ENCODE measurements around the gene USP3. TPM values are rescaled to one million over a fixed set of nuclear protein-coding genes. Genes with fewer than 3 reads are reported as not detected.

USP3 gene
- total RNA-seq, 4 donors from 2014 or later, result 74.0 to 90.9 (median 75.5) TPM

DNA sequence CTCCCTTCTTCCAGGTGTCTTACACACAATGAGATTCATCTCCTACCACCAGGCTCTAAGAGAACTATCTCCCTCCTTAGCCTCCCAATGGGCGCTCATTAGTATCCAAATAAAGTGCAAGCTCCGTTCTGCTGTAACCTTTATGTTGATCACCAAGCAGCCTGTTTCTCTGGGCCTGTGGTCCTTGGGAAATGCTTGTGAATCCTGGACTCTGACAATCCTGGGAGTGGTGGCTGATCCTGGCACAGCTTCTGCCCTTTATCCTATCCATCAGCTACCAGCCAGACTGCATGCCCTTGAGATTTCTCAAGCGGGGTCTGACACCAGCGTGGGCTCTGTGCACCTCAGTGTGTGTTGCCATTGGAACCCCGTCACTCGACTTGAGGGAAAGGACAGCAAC lies 26.1 kb upstream of the USP3 start:
- TF ChIP-seq, protein P1, sequence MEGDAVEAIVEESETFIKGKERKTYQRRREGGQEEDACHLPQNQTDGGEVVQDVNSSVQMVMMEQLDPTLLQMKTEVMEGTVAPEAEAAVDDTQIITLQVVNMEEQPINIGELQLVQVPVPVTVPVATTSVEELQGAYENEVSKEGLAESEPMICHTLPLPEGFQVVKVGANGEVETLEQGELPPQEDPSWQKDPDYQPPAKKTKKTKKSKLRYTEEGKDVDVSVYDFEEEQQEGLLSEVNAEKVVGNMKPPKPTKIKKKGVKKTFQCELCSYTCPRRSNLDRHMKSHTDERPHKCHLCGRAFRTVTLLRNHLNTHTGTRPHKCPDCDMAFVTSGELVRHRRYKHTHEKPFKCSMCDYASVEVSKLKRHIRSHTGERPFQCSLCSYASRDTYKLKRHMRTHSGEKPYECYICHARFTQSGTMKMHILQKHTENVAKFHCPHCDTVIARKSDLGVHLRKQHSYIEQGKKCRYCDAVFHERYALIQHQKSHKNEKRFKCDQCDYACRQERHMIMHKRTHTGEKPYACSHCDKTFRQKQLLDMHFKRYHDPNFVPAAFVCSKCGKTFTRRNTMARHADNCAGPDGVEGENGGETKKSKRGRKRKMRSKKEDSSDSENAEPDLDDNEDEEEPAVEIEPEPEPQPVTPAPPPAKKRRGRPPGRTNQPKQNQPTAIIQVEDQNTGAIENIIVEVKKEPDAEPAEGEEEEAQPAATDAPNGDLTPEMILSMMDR (IDR thresholded peaks at IDR 0.05; ENCODE audit: low read depth), result no peak

DNA sequence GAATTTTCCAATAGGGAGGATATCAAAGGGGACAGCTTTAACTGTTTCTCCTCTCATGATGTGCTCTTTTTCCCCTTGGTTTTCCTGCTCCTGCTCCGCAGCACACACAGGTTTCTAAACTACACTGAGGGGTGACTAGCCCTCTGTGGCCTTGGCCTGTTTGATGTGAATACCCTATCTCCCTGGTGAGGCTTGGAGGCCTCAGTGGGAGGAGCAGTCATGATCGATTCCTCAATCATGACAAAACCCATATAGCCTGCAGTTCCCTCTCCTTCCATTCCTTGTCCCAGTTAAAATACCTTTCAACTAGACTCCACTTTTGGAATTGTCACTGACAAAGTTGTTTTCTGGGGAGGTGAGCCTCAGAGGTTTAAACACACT lies 24.0 kb upstream of the USP3 start:
- TF ChIP-seq, protein P1 (IDR thresholded peaks at IDR 0.05; ENCODE audit: low read depth), result no peak

DNA sequence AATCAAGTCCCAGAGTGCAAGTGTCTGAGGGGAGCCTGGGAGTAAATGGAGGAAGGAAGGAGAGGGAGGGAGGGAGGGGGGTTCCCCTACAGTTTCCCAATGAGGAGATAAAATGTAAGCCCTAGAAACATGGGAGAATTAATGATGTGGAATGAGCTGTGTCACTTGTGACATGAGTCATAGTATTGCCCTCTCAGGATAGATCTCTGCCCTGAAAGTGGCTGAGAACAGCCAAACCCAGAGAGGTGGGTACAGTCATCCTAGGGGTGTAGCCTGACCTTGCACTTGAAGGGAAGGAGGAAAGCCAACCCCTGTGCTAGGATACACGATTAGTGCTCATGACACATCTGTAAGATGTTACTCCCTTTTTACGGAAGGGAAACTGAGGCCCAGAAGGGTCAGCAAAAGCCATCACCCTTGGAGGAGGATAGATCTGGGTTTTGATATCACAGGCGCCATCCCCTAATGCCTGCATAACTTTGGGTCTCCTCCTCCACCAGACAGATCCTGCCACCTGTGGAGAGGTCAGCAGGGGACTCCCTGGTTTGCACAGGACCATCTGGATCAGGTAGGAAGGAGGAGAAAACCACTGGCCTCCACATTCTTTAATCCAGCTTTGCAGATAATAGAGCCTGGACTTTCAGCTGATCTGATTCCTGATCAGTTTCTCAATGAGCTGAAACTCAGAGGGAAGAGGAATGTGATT lies 23.1 kb upstream of the USP3 start:
- TF ChIP-seq, protein P1 (IDR thresholded peaks at IDR 0.05; ENCODE audit: low read depth), result no peak

DNA sequence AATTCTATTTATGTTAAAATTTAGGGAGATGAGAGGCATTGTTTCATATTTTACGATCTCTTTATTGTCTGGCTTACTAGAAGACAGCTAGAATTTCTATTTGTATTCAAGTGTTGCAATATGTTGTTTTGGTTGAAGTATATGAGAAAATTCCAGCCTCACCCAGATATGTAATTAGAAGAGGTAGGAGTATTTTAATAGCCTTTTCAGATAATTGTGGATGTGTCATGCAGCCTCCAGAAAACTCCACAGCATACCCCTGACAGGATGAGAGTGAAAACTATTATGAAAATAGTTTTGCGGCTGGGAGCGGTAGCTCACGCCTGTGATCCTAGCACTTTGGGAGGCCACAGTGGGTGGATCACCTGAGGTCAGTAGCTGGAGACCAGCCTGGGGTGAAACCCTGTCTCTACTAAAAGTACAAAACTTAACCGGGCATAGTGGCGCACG lies 21.5 kb upstream of the USP3 start:
- TF ChIP-seq, protein P1 (IDR thresholded peaks at IDR 0.05; ENCODE audit: low read depth), result no peak

DNA sequence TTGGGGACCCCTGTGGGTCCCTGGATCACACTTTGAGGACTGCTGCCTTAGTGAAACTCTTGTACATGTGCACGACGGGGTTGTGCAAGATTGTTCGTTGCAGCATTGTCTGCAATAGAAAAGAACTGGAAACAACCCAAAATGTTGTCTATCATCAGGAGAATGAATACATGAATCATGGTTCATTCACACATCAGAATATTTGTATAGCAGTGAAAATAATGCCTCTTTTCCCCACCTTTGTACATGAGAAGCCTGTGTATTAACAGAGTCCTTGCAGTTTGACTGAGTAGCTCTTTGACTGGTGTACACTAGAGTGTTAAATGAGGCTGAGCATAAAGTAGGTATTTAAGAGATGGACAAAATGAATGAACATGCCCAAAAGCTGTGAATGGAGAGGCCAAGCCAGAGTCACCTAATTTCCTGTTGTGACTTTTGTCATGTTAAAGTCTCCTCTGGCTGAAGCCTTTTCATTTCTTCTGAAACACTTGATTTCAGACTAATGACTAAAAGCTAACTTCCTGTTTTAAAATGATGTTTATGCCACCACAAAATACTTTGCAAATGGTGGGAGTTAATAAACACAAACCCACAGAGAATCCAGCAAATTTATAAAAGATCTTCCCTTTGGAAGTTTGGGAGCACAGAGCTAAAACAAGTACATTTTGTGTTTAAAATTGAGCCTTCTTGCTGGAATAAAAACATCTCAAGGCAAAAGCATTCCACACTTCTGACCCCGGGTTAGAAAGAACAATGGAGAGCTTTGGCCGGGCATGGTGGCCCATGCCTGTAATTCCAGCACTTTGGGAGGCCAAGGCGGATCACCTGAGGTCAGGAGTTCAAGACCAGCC lies 20.6 kb upstream of the USP3 start:
- TF ChIP-seq, protein P1 (IDR thresholded peaks at IDR 0.05; ENCODE audit: low read depth), result no peak

DNA sequence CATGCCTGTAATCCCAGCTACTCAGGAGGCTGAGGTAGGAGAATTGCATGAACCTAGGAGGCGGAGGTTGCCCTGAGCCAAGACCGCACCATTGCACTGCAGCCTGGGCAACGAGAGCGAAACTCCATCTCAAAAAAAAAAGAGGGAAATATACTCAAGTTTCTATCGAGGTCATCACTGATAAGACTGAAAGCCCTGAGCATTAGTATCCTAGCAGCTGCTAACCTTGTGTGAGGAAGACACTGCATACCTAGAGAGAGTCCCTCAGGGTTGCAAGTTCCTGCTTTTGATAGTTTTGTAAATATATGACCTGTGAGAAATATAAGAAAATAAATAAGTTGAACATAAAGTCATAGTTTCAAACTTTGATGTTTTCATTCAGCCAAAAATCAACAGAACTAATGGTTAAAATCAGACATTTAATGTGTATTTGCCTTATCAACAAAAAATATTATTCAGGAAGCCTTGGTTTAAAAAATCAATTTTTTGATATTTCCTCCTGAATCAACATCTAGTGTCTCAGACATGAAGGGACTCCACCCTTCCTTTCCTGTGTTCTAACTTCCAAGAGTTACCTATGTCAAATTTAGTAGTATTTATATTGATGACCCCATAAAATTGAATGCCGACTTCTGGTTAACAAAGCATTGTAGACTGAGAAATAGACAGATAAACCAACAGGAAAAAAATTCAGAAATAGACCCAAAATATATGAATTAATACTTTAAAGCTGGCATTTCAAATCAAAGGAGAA lies 19.8 kb upstream of the USP3 start:
- TF ChIP-seq, protein P1 (IDR thresholded peaks at IDR 0.05; ENCODE audit: low read depth), result no peak
